VCaP (cell line): ENCODE data around the gene PXMP2.

ENCODE experiments used
- H3K27ac ChIP-seq: fragments of 450-650 bp; 2 replicates; pipeline ENCODE4 v1.5.1; 2017
- CTCF ChIP-seq: fragments of 450-650 bp; conservative IDR thresholded peaks from 2 replicates; pipeline ENCODE4 v1.5.1; 2017; ENCODE audit warnings: mild to moderate bottlenecking, moderate library complexity

Gene PXMP2

GRCh38 chr12:132703641-132704040, 16.3 kb downstream of the PXMP2 start:
- no peak for TF ChIP-seq CTCF
- no peak overlapping the region for H3K27ac ChIP-seq

GRCh38 chr12:132707241-132707640, 19.9 kb downstream of the PXMP2 start:
- no peak overlapping the region for H3K27ac ChIP-seq
- no peak for TF ChIP-seq CTCF

- no peak for TF ChIP-seq CTCF
- no peak overlapping the region for H3K27ac ChIP-seq
These were observed 20.8 kb downstream of the PXMP2 start for GRCh38 chr12:132708150-132708549.

GRCh38 chr12:132710043-132710404, 22.6 kb downstream of the PXMP2 start:
- TF ChIP-seq CTCF = no peak
- H3K27ac ChIP-seq = peak overlapping the region; percentile 98

- TF ChIP-seq CTCF = no peak
These were observed 23.2 kb downstream of the PXMP2 start, which contains the start of gene PGAM5 for GRCh38 chr12:132710405-132711079. Gene PGAM5 (plus strand): TSS chr12:132710842. CDS start chr12:132710877, 35 bp downstream.

GRCh38 chr12:132711080-132711843, 23.9 kb downstream of the PXMP2 start:
- peak overlapping the region; percentile 98 for H3K27ac ChIP-seq
- no peak for TF ChIP-seq CTCF

More at GRCh38 chr12:132710405-132711079, 23.2 kb downstream of the PXMP2 start, which contains the start of gene PGAM5:
- H3K27ac ChIP-seq = peak within 1 kb of the TSS; percentile 98

GRCh38 chr12:132713123-132713522, 25.7 kb downstream of the PXMP2 start:
- TF ChIP-seq CTCF = no peak
- H3K27ac ChIP-seq = no peak overlapping the region
